Measurements from ENCODE around the gene DTNA.
"Not testable (repeated sequence)": the region's sequence is repeated elsewhere in the genome, so short reads cannot be mapped to it uniquely, and the experiment has no call there.

Gene DTNA

DNA sequence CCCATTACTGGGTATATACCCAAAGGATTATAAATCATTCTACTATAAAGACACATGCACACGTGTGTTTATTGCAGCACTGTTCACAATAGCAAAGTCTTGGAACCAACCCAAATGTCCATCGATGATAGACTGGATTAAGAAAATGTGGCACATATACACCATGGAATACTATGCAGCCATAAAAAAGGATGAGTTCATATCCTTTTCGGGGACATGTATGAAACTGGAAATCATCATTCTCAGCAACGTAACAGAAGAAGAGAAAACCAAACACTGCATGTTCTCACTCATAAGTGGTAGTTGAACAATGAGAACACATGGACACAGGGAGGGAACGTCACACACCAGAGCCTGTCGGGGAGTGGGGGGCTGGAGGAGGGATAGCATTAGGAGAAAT, 15.6 kb downstream of the DTNA start:
- not testable (repeated sequence) for DNase-seq (ENCODE audit: low read depth)

DNA sequence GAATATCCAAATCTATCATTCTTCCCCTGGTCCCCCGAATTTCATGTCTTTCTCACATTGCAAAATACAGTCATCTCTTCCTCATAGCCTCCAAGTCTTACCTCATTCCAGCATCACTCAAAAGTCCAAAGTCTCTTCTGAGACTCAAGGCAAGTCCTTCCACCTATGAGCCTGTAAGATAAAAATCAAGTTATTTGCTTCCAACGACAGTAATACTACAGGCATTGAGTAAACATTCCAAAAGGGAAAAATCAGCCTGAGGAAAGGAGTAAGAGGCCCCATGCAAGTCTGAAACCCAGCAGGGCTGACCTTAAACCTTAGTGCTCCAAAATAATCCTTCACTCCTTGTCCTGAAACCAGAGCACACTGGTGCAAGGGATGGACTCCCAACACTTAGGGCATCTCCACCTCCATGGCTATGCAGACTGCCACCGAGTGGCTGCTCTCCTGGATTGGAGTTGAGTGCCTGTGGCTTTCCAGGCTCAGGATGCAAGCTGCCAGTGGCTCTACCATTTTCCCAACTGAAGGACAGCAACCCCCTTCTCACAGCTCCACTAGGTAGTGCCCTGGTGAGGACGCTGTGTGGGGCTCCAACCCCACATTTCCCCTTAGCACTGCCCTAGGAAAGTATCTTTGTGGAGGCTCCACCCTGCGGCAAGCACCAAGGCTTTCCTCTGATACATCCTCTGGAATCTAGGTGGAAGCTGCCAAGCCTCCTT, 16.3 kb downstream of the DTNA start:
- DNase-seq (ENCODE audit: low read depth), result no peak

DNA sequence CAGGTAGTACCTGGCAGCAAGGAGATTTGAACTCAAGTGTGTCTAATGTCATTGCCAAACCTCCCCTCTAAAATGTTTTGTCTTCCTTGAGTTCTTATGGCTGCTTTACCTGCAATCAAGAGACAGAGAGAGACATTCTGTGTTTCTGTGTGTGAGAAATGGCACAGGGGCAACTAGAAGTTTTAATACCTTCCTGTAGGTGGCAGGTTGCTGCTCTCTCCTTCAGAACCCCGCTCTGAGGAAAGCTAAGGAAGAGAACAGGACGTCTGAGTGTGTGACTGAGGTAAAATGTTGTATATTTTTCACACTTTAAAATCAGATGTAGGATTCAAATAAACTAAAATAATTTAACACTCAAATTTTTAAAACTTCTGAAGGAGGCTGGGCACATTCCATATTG, 19.2 kb downstream of the DTNA start:
- DNase-seq (ENCODE audit: low read depth), result no peak

DNA sequence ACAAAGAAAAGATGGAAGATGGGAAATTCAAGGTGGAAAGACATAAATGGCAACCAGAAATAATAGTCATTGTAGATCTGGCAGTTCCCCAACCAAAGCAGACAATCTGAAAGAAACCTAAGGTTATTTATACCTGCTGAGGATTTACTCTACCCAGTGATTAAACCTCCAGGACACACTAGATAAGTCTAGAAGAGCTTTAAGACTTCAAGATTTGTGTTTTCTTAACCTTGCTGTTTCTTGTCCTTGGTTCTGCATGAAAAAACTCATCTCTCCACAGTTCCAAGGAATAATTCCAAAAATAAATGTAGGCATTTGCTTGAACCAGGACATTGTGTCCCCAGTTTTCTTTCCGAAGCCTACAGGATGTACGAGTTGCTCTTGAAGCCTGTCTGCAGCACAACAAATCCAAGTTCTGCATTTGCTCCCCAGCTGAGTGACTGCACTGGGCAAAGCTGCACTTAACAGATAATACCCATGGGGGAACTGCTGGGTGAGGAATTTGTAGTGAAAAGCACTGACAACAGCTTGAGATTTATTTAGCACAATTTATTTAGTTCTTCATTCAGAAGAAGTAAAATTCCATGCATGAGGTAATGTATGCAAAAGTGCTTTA, 19.8 kb downstream of the DTNA start:
- DNase-seq (ENCODE audit: low read depth), result no peak

DNA sequence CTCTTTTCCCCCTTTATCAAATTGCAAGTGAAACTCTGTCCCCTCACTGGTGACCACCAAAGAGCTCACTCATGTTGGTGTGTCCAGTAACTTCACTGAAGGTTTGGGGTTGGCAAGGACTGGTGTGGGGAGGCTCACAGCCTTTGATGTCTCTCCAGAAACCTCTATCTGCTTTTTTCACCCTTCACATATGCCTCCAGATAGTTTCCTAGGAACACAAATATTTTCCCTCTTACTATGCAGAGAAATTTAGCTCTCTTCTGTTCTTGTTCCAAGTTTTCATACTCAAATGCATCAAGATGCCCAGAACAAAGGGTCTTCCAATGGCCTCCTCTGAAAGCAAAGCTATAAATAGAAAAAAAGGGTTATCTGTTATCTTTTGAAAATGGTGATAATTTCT, 20.7 kb downstream of the DTNA start:
- DNase-seq (ENCODE audit: low read depth), result no peak

DNA sequence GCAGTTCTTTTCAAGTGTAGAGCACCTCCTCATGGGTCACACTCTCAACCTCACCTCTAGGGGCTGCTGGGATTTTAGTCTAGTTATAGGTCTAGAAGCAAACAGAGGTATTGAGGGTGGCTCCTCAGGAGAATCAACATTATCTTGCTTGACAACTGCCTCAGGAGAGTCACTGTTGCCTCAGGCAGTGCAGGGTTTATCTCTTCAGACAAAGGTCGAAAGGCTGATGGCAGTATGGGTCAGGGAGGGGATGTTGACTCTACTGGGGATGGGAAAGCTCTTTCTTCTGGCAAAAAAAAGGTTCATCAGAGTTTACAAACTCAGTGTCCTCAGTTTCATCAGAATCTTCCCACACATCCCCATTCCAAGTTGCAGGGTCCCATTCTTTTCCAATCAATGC, 24.0 kb downstream of the DTNA start:
- no peak for DNase-seq (ENCODE audit: low read depth)

DNA sequence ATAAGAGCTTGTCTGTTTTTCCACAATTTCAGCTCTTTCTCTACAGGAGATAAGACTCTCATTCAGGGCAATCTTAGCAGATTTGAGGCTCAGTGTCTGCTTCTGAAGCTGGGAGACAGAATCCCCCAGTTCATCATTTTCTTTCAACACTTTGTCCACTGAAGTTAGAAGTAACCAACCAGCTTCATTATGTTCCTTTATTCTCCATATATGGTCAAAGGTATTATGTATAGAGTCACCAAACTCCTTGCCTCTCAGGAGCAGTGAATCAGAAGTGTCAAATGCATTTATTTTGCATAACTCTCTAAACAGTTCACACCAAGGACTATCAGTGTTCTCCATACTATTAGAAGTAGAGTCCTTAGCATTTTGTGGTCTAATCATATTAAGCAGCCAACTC, 24.4 kb downstream of the DTNA start:
- DNase-seq (ENCODE audit: low read depth), result not testable (repeated sequence)

DNA sequence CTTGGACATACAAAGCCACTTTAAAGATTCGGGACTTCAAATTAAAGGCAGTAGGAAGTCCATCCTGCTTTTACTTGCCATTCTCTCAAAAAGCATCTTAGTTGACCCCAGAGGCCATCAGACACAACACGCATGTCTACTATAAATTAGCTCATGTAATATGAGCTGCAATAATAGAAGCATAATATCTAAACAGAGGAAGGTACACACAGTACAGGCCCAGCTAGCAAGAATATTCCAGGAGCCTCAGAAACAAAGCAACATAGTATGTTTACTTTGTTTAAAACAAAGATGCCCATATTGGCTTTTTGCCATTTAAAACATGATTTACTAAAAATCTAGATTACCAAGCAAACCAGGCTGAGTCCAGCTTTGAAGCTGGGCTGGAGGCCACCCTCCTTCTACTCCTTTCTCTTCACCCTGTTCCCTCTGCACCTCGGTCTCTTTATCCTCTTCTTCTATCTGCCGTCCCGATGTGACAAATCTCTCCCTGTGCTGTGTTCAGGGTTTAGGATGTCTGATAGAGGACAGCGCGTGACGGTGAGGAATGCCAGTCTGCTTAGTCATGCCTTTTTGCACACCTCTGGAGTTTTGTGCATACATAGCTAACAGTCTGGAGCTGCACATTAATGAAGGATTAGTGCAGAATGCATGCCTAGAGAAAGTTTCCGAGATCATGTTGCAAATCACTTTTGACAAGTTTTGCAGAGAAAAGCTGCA, 28.2 kb downstream of the DTNA start:
- no peak for DNase-seq (ENCODE audit: low read depth)

DNA sequence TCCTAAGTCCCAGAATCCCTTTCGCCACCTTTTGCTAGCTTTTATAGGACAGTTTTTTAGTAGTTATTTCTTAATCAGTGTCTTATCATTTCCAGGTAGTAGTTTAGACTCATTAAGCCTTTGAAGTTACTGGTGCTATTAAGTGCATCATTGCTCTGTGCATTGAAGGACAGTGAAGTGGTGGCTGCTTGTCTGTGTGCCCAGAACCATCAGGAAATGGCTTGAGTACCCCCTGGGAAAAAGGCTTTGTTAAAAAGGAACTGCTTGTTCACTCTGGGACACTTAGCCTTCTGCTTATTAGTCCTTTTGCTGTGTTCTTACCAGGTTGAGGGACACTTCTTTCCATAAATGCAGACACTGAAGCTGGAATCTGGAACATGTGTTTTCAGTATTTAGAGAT, 30.0 kb downstream of the DTNA start:
- DNase-seq (ENCODE audit: low read depth), result no peak

DNA sequence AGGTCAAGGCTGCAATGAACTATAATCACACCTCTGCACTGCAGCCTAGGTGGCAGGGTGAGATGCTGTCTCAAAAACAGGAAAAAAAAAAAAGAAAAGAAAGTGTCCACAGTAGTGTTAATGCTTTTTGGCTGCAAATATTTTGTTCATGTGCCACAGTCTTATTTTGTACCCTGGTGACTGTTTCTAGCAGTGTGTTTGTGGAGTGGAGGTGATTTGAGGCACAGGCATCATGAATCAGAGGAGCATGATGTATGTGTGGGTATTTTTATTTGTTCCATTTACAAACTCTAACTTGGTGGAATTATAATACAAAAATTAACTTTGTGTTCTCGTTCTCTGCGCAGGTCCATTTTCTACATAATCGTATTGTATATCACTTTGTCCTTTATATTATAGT, 30.6 kb downstream of the DTNA start:
- DNase-seq (ENCODE audit: low read depth), result no peak

DNA sequence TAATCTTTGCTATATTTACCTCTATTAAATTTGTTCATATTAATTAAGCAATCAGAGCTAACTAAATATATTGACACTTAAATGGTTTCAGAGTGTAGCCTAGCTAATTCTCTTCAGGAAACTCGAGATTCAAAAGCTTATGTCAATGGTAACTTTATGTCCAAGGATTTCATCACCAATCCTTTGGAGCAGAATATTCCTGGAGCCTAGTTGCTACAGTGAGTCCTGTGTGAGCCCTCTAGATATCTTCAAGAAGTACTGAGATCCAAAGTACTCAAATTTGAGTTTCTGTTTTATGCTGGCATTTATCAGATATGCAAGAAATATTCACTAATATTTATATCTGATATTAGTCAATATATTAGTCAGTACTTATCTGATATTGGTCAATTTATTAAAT, 31.3 kb downstream of the DTNA start:
- DNase-seq (ENCODE audit: low read depth), result no peak

DNA sequence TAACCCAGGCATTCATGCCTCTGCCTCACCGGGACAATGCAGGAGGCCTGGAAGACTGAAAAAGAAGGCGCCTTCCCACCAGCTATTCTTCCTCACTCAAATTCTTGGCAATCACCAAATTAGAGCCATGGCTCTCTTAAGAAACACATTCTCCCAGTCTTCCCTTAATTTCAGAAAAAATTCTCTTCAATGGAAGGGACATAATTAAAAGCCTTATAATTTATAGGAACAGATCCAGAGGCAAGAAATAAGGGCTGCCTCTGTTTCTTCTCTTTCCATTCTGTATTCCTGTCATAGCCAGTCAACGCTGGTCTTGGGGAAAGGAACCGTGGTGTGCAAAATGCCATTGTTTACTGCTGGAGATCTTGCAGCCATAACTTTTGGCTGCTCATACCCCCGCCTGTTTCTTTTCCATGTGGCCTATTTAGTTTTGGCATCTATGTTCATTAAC, 32.8 kb downstream of the DTNA start:
- no peak for DNase-seq (ENCODE audit: low read depth)

DNA sequence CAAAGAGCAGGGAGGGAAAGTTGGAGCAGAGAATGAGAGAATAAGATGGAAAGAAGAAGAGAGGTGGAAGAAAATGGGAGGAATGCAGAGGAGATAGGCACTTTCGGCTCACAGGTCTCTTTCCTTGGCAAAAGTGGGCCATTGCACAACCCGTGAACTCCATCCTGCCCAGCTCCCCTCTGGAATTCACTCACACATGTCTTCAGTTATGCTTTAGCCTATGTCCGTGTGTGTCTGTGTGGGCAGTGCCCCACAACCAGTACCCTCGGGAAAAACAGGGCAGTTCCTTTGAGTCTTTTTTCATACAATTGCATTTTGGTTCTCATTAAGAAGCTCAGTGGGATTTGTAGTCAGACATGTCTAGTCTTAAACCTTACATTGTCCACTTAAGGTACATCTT, 34.5 kb downstream of the DTNA start:
- DNase-seq (ENCODE audit: low read depth), result no peak

DNA sequence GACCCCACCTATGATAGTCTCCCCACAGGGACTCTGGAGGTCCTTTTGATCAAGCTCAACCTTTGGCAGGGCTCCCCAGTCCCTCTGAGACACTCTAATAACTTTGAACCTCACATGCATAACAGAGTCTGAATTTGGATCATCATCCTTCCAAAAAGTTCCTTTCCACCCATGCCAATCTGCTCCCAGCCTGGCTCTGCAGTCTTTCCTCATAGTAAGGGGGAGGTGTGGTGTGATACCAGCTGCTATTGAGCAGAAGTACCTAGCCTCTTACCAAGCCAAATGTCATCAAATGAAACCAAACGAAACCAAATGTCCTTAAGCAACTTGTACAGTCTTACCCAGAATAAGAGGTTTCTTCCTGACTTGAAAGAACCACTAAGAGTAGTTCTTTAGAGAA, 36.5 kb downstream of the DTNA start:
- no peak for DNase-seq (ENCODE audit: low read depth)

DNA sequence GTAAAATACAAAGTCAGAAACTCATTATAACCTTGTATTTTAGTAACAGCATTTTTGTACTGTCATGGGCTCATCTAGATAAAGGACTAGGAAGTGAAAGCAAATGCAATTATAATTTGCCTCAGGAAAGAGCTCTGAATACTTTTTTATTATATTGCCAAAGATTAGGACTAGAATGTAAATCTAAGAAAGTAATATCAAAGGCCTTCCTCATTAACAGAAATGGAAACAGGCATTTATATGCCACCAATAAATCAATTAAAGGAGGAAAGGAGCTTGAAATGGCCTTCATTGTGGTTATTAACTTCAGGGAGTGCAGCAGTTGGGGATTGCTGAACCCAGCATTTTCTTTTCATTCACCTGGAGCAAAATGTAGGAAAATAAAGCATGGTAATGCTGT, 39.6 kb downstream of the DTNA start:
- no peak for DNase-seq (ENCODE audit: low read depth)

DNA sequence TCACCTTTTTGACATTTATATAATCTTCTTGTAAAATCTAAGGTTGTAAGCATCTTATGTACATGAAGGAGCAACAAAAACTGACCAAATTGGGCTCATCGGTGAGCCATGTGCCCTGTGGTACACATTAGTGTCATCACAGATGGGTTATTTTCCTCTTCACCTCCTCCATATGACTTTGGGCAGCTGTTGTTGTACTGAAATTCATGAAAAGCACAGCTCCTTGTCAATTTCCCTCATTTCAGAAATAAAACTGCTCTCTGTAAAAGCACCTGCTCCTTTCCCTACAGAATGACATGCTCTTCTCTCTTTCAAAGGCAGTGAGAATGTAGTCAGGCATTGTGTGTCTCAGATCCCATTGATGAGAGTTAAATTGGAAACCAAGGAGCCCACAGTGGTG, 42.0 kb downstream of the DTNA start:
- no peak for DNase-seq (ENCODE audit: low read depth)

DNA sequence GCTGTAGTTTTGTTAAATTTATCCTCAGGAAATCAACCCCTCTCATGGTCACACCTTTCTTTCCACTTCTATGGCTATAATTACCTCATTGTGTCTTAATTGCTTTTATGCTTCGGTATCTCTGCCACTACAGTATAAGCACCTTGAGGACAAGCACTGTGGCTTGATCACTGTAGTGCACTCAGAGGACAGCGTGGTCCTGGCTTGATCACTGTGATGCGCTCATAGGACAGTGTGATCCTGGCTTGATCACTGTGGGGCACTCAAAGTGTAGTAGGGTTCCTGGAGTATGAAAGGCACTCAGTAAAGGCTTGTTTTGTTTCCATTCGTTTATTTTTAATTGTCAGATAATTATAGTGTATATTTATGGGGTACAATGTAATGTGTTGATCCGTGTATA, 44.2 kb downstream of the DTNA start:
- DNase-seq (ENCODE audit: low read depth), result no peak

DNA sequence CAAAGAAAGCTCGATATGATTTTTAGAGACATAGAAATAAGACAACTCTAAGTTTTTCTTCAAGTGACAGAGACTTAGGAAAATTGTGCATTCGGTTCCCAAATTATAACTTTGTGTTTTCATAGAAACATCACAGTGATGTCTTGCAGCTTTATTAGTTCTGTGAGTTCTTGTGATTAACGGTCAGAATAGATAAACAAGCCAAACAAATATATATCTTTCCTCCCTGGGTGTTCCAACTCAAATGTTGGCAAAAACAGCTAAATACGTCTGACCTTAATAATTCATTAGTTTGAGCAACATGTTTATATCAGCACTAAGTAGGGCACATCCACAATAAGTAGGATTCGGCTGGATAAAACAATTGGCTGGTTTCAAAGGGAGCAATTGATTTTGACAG, 47.6 kb downstream of the DTNA start:
- DNase-seq (ENCODE audit: low read depth), result no peak

DNA sequence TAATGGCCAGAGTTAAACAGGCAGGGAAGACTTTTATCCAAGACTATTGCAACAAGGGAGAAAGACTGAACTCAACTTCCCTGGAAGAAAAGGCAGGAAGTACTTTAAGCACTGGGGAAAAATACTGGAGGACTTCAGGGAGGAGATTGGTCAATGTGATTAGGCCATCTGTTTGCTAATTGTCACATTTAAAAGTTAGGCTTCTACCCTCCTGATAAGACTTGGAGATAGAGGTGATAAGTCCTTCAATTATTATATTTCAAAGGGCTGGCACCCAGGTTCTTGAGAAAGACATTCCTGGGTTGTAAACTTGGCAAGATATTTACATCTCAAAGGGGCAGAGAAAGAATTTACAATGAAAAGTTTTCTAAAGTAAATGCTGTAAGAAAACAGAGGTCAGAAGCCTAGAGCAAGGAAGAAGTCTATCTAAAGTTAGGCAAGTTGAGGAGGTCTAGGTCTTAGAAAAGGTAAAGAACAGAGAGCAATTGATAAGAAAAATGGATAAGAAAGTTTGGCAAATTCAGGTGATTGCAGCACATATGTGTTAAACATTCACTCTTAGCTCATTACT, 48.4 kb downstream of the DTNA start:
- no peak for DNase-seq (ENCODE audit: low read depth)

DNA sequence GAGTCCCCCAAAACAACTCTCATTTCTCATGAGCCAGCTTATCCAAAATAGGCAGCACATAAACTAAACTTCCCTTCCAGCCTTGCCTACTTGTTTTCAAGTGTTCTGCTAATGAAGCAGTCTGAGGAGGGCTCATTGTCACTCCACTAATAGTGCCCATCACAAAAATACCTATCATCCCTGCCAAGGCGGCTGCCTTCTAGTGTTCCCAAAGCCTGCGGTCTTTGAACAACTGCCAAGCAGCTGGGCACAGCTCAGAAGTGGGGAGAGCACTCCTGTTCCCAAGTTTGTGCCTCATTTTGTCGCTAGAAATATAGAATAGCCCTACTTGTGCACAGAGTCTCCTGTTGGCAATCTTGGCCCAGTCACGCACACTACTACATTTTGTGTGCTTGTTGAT, 50.3 kb downstream of the DTNA start:
- no peak for DNase-seq (ENCODE audit: low read depth)

DNA sequence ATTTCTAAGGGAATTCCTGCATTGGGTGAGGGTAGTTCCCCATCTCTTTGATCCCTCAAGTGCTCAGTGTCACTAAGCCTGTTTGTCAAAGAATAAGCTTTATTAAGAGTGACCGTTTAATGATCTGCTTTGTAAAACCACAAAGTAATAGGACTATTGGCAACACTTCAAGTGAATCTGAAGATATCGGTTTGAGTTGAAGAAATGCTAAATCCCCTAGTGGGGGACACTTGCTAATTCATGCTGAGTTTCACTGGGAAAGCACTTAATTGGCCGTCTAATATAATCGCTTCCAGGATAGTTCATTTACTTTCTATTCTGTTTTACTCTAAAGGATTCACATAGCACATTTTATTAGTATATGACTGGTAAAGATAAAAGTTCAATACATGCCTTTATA, 54.4 kb downstream of the DTNA start:
- no peak for DNase-seq (ENCODE audit: low read depth)

DNA sequence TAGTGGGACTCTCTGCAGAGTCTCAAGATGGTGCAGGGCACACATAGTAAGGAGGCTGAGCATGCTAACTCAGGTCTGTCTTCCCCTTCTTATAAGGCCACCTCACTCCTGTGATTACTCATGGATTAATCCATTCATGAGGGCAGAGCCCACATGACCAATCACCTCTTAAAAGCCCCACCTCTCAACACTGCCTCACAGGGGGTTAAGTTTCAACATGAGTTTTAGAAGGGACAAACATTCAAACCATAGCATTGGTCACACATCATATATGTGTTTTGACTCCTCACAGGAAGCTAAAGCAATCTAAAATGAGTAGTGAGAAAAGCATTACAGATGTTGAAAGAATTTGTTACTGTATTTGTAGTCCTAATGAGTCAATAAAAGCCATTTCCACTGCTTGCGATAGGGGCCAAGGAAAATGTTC, 57.5 kb downstream of the DTNA start:
- no peak for DNase-seq (ENCODE audit: low read depth)

DNA sequence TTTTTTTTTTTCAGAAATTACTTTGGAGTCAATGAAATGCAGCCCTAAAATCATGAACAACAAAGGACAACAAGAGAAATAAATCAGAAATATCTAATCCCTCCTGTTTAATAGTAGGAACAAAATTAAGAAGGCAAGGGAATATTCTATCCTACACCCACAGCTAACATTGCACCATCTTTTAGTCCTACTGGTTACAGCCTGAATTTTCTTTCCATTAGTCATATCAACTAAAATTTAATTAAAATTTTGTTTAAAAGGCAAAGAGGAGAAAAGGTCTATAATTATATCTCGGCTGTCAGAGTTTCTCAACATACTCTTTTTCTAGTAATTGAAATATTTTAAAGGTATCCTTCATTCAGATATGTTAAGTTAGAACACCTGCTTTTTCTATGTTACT, 61.9 kb downstream of the DTNA start:
- DNase-seq (ENCODE audit: low read depth), result no peak

All from activated T-helper 9 cell treated with anti-CD3 and anti-CD28 coated beads, Interleukin-2, amount 50 U/mL, for 16 hours (primary cell).